Gastrocnemius medialis (tissue), 4 donors: ENCODE measurements around the gene PICALM. TPM values are rescaled to one million over a fixed set of nuclear protein-coding genes. Genes with fewer than 3 reads are reported as not detected.

Source experiments
- ATAC-seq, 2 donors: fragments of 150-250 bp; one replicate each; pipeline ENCODE4 v1.9.1; 2016
- DNase-seq, 2 donors: peaks; one replicate each; pipeline ENCODE4 v3.0.0-alpha.2; 2019
- H3K27ac ChIP-seq, 4 donors: fragments of 200-600 bp; sonication (generic); 1 replicate in 1 of 4; 2 replicates in 3 of 4; pipeline ENCODE4 v1.5.1; 2016 to 2018; ENCODE audit warnings: mild to moderate bottlenecking in 2 of 4, moderate library complexity in 1 of 4
- H3K27me3 ChIP-seq, 3 donors: fragments of 200-600 bp; sonication (generic) in 2 of 3; 1 replicate in 1 of 3; 2 replicates in 2 of 3; pipeline versions ENCODE4 v1.5.1 to v1.6.0; 2016 to 2019; ENCODE audit warnings: mild to moderate bottlenecking in 1 of 3, moderate library complexity in 1 of 3
- H3K36me3 ChIP-seq, 2 donors: fragments of 200-600 bp; sonication (generic) in 1 of 2; one replicate each; pipeline ENCODE4 v1.5.1; 2017 to 2018
- H3K4me1 ChIP-seq, 2 donors: fragments of 200-600 bp; sonication (generic) in 1 of 2; one replicate each; pipeline ENCODE4 v1.5.1; 2016 to 2017; ENCODE audit warnings: mild to moderate bottlenecking in 2 of 2
- H3K4me3 ChIP-seq, 4 donors: fragments of 200-600 bp; sonication (generic) in 3 of 4; 1 replicate in 1 of 4; 2 replicates in 3 of 4; pipeline ENCODE4 v1.5.1; 2016 to 2019; ENCODE audit warnings: mild to moderate bottlenecking in 2 of 4
- H3K9me3 ChIP-seq, 3 donors: fragments of 200-600 bp; sonication (generic) in 2 of 3; 1 replicate in 1 of 3; 2 replicates in 2 of 3; pipeline ENCODE4 v1.5.1; 2016 to 2019
- CTCF ChIP-seq, 5 experiments: fragments of 450-650 bp in 3 of 5; fragments of 200-600 bp in 2 of 5; sonication (generic) in 2 of 5; IDR thresholded peaks in 4 of 5; conservative IDR thresholded peaks in 1 of 5; 1 replicate in 4 of 5; 2 replicates in 1 of 5; pipeline ENCODE4 v1.5.1; 2016 to 2019; ENCODE audit warnings: antibody characterized with exemption in 5 of 5, mild to moderate bottlenecking in 3 of 5, moderate library complexity in 3 of 5
- POLR2A ChIP-seq, 2 donors: fragments of 450-650 bp; IDR thresholded peaks; one replicate each; pipeline ENCODE4 v1.6.1; 2017; ENCODE audit warnings: antibody characterized with exemption in 2 of 2, mild to moderate bottlenecking in 2 of 2, moderate library complexity in 2 of 2
- in situ Hi-C, 4 donors: fragments of 200-750 bp; cut with MboI; loops; one replicate each; pipeline versions ENCODE4 v1.15.0 to v1.8.0; 2017; ENCODE audit warnings: low sequenced_read_pairs in 4 of 4
- intact Hi-C: fragments of 100-400 bp; cut with DNase I; formaldehyde crosslinking; loops from one replicate; pipeline ENCODE4 v1.15.1; 2023; ENCODE audit warnings: low total_unique reads
- total RNA-seq, 4 donors: library from RNA; depleted of rRNA; stranded (reverse); fragments of >200 nt; gene quantifications; one replicate each; pipeline versions ENCODE4 v1.1.0 to v1.2.3, GENCODE V29; 2016

The PICALM gene
- total RNA-seq, 4 donors from 2014 or later = 82.3 to 125 (median 107) TPM

GRCh38 chr11:86014221-86014620 is 54.7 kb downstream of the PICALM start:
- ATAC-seq (no peak), DNase-seq (no peak)
- peaks cover 31 to 38% of the 10 kb centered on the region in 2 donors for H3K4me1 ChIP-seq
- peak overlapping the region in 1 of 4 donors; percentile 15 for H3K27ac ChIP-seq
- H3K9me3 ChIP-seq = no peaks in the 10 kb centered on the region
- intact Hi-C loops (no loop called here), in situ Hi-C loops (no loop called here)
- TF ChIP-seq CTCF (IDR thresholded peaks at IDR 0.05 in 4 of 5, conservative IDR thresholded peaks at IDR 0.05 in 1 of 5) = no peak
- no peak for TF ChIP-seq POLR2A (IDR thresholded peaks at IDR 0.05)
- no peaks in the 10 kb centered on the region for H3K27me3 ChIP-seq
- H3K4me3 ChIP-seq = no peak overlapping the region
- H3K36me3 ChIP-seq = peaks cover 0 to 32% of the 10 kb centered on the region in 2 donors

DNA sequence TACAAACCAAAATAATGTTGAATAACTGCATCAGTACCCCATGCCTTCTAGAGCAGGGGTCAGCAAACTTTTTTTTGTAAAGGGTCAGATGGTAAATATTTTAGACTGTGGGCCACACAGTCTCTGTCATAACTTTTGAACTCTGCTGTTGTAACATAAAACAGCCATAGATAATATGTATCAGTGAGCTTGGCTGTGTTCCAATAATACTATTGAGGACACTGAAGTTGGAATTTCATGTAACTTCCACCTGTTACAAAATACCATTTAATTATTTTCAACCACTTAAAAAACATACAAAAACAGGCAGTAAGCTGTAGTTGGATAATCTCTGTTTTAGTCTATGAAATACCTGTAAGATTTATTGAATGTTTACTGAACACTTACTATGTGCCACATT is 55.2 kb downstream of the PICALM start:
- Histone ChIP-seq H3K9me3 (no peaks in the 10 kb centered on the region), H3K4me1 (peaks cover 31 to 38% of the 10 kb centered on the region in 2 donors), H3K4me3 (no peak overlapping the region), H3K27me3 (no peaks in the 10 kb centered on the region), H3K27ac (peak overlapping the region in 1 of 4 donors; percentile 15), H3K36me3 (peaks cover 0 to 27% of the 10 kb centered on the region in 2 donors)
- intact Hi-C loops = no loop called here
- DNase-seq (no peak), ATAC-seq (no peak)
- in situ Hi-C loops = no loop called here
- no peak for TF ChIP-seq CTCF (IDR thresholded peaks at IDR 0.05 in 4 of 5, conservative IDR thresholded peaks at IDR 0.05 in 1 of 5)
- TF ChIP-seq POLR2A (IDR thresholded peaks at IDR 0.05) = no peak

GRCh38 chr11:86011175-86011574 is 57.7 kb downstream of the PICALM start:
- no peak overlapping the region for H3K4me3 ChIP-seq
- intact Hi-C loops = no loop called here
- peaks cover 31 to 34% of the 10 kb centered on the region in 2 donors for H3K4me1 ChIP-seq
- H3K27ac ChIP-seq = peak overlapping the region; percentile 40 to 57 (median 50)
- H3K27me3 ChIP-seq = no peaks in the 10 kb centered on the region
- in situ Hi-C loops = no loop called here
- no peak for TF ChIP-seq CTCF (IDR thresholded peaks at IDR 0.05 in 4 of 5, conservative IDR thresholded peaks at IDR 0.05 in 1 of 5)
- TF ChIP-seq POLR2A (IDR thresholded peaks at IDR 0.05) = no peak
- no peaks in the 10 kb centered on the region for H3K9me3 ChIP-seq
- DNase-seq (no peak), ATAC-seq (peak; percentile 45 to 81)
- H3K36me3 ChIP-seq = peaks cover 0 to 40% of the 10 kb centered on the region in 2 donors

DNA sequence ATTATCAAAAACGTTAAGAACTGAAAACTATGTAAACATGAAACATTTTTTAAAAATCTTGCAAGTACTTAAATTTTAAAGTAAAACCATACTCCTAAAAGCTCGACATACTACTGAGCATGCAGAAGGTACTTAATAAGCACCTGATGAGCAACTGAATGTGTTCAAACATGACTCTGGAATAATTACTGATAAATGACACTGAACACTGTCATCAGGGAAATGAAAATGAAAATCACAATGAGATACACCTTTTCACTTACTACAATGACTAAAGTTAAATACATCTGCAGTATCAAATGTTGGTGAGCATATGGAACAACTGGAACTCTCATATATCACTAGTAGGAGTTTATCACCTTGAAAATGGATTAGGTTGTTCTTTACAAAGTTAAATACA is 65.2 kb downstream of the PICALM start:
- DNase-seq (no peak), ATAC-seq (no peak)
- Histone ChIP-seq H3K9me3 (no peaks in the 10 kb centered on the region), H3K36me3 (peaks cover 0 to 88% of the 10 kb centered on the region in 2 donors), H3K27me3 (no peaks in the 10 kb centered on the region), H3K27ac (no peak overlapping the region), H3K4me3 (no peak overlapping the region), H3K4me1 (no peaks in the 10 kb centered on the region)
- intact Hi-C loops = no loop called here
- TF ChIP-seq POLR2A (IDR thresholded peaks at IDR 0.05) (no peak), CTCF (IDR thresholded peaks at IDR 0.05 in 4 of 5, conservative IDR thresholded peaks at IDR 0.05 in 1 of 5) (no peak)
- in situ Hi-C loops = no loop called here

DNA sequence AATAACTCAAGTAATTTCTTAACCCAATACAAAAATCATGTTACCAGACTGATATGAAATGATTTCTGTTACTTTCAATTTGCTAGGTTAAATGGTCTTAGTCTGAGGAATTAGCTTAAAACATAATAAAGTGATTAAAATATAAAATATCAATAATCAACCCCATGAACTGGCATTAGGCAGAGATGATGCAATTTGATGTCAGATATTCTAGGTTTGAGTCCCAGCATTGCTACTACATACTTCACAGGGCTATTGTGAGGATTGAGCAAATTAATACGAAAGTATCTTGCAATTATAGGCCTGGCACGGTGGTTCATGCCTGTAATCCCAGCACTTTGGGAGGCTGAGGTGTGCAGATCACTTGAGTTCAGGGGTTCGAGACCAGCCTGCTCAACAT is 66.5 kb downstream of the PICALM start:
- no peaks in the 10 kb centered on the region for H3K27me3 ChIP-seq
- H3K36me3 ChIP-seq = peaks cover 0 to 89% of the 10 kb centered on the region in 2 donors
- TF ChIP-seq POLR2A (IDR thresholded peaks at IDR 0.05) (no peak), CTCF (IDR thresholded peaks at IDR 0.05 in 4 of 5, conservative IDR thresholded peaks at IDR 0.05 in 1 of 5) (no peak)
- H3K4me3 ChIP-seq = no peak overlapping the region
- H3K9me3 ChIP-seq = no peaks in the 10 kb centered on the region
- in situ Hi-C loops = no loop called here
- H3K27ac ChIP-seq = no peak overlapping the region
- DNase-seq (no peak), ATAC-seq (no peak)
- intact Hi-C loops = no loop called here
- no peaks in the 10 kb centered on the region for H3K4me1 ChIP-seq
